Kidney (tissue), 14 donors: Measurements from ENCODE around the gene PIGM. TPM values are rescaled to one million over a fixed set of nuclear protein-coding genes. Genes with fewer than 3 reads are reported as not detected.
A peak's percentile ranks its signal among the peaks of the same experiment; 100 is the strongest.

ENCODE experiments used
- DNase-seq, 5 donors: peaks; one replicate each; pipeline ENCODE4 v3.0.0-alpha.2; 2013 to 2020
- FAIRE-seq: peaks from 2 replicates; lab custom pipeline; 2012; peaks lifted over from hg19 to GRCh38; lab: Jason Lieb, UNC
- H3K27ac ChIP-seq, 2 donors: one replicate each; pipeline ENCODE4 v1.7.0; 2013; ENCODE audit warnings: low read depth in 2 of 2, low read length in 2 of 2, inconsistent platforms in 1 of 2
- H3K27me3 ChIP-seq: one replicate; pipeline ENCODE4 v1.7.1; 2013; ENCODE audit warnings: low read length, inconsistent platforms; ENCODE audit not compliant: control insufficient read depth, insufficient read depth
- H3K36me3 ChIP-seq, 3 donors: one replicate each; pipeline versions ENCODE4 v1.7.0 to v1.7.1; 2013; ENCODE audit warnings: low read length in 3 of 3, control low read depth in 1 of 3, inconsistent platforms in 1 of 3; ENCODE audit not compliant: insufficient read depth in 3 of 3, control insufficient read depth in 2 of 3
- H3K4me1 ChIP-seq, 3 donors: one replicate each; pipeline versions ENCODE4 v1.7.0 to v1.7.1; 2013; ENCODE audit warnings: low read length in 3 of 3, inconsistent platforms in 1 of 3, low read depth in 1 of 3; ENCODE audit not compliant: control insufficient read depth in 2 of 3, insufficient read depth in 2 of 3
- H3K4me3 ChIP-seq, 3 donors: one replicate each; pipeline versions ENCODE4 v1.7.0 to v1.8.1; 2013; ENCODE audit warnings: low read length in 3 of 3, control low read depth in 1 of 3, inconsistent platforms in 1 of 3
- H3K9ac ChIP-seq, 3 donors: one replicate each; pipeline versions ENCODE4 v1.7.0 to v1.7.1; 2013; ENCODE audit warnings: low read length in 3 of 3, control low read depth in 1 of 3, inconsistent platforms in 1 of 3
- H3K9me3 ChIP-seq, 3 donors: one replicate each; pipeline versions ENCODE4 v1.7.0 to v1.7.1; 2013; ENCODE audit warnings: low read length in 3 of 3, control low read depth in 1 of 3, inconsistent platforms in 1 of 3; ENCODE audit not compliant: control insufficient read depth in 2 of 3, insufficient read depth in 1 of 3
- CTCF ChIP-seq: IDR thresholded peaks from 3 replicates; pipeline ENCODE4 v1.5.1; 2012; ENCODE audit warnings: mild to moderate bottlenecking, moderate library complexity, borderline replicate concordance; ENCODE audit not compliant: insufficient read depth; ENCODE audit errors: extremely low read depth
- intact Hi-C: fragments of 100-400 bp; cut with DNase I; formaldehyde crosslinking; loops from one replicate; pipeline ENCODE4 v1.11.1; 2022
- polyA plus RNA-seq: library from polyadenylated mRNA; stranded (reverse); fragments of 350-450 nt; fragmentation: Illumina TruSeq; extraction: RNeasy Lipid Tissue Mini Kit (QIAGEN cat#74804); gene quantifications from one replicate; pipeline ENCODE4 v1.2.3, GENCODE V29; 2014; ENCODE audit warnings: low read depth, low replicate concordance; ENCODE audit not compliant: insufficient read depth
- total RNA-seq: library from RNA; stranded (reverse); fragmentation: NEBNext Ultra II Directional; extraction: Animal tissue kit (Norgen Biotek cat#: 25700); gene quantifications from one replicate; pipeline ENCODE4 v1.2.1, GENCODE V29; 2021
- donor health status: control.
- donor health status: control.
- donor health status: control.
- donor health status: control.
- donor health status: control.
- donor health status: DM: yes; HTN: yes; CAD: no.
- donor health status: Normal renal cell carcinoma (clear cell type).

PIGM gene
- total and polyA plus RNA-seq, 2 donors from 2014 or later, result 3.3 to 8.5 TPM

- Histone ChIP-seq H3K9me3 (no peaks in the 10 kb centered on the region), H3K27ac (no peak overlapping the region), H3K9ac (no peak overlapping the region), H3K4me3 (no peak overlapping the region), H3K27me3 (no peaks in the 10 kb centered on the region), H3K36me3 (no peaks in the 10 kb centered on the region), H3K4me1 (no peaks in the 10 kb centered on the region)
- FAIRE-seq, result peak; percentile 86
- DNase-seq, result peak in 4 of 5 donors; percentile 69 to 82 (median 76)
- peak; percentile 81 for TF ChIP-seq CTCF
- intact Hi-C loops, result loop anchor here (5.0 kb wide), 1 partner anchor 69 kb away; no protein-coding TSS in a partner anchor
Observed at GRCh38 chr1:160006312-160006940, 25.4 kb downstream of the PIGM start.

DNA sequence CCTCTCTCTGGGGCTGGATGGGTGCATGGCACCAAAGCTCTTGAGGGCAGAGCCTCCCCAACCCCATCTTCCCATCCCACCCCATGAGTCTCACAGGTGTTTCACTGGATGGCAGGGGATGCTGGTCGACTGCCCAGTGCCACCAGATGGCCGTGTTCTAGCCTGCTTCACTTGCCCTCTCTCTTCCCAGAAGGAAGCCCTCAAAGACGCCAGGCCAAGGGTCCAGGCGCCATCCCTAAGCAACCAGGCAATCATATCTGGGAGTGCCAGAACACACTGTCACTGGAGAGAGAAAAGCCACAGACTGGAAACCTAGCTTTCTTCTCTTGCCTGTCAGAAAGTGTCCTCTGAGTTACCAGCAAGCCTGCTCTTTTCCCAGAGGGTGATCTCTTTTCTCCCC is 26.7 kb downstream of the PIGM start:
- Histone ChIP-seq H3K4me1 (no peaks in the 10 kb centered on the region), H3K27ac (no peak overlapping the region), H3K27me3 (no peaks in the 10 kb centered on the region), H3K36me3 (no peaks in the 10 kb centered on the region), H3K9ac (no peak overlapping the region), H3K4me3 (no peak overlapping the region), H3K9me3 (no peaks in the 10 kb centered on the region)
- FAIRE-seq, result no peak
- intact Hi-C loops, result loop anchor here (5.0 kb wide), 1 partner anchor 68 kb away; no protein-coding TSS in a partner anchor
- no peak for DNase-seq
- no peak for TF ChIP-seq CTCF

DNA sequence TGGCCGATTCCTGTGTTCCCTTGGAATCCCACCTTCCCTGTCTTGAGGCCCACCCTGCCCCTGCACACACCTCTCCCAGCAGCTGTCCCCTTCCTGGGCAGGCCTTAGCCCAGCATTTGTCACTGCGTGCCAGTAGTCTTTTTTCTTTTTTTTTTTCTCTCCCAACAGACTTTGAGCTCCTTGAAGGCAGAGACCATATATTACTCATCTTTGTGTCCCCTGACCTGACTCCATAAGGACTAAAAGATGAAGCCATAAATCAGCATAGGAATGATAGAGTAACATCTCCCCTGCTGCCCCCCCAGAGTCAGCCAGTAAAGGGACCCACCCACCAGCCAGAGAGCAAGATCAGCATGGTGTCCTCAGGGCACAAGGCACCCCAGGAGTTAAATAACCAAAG is 27.4 kb downstream of the PIGM start:
- Histone ChIP-seq H3K9me3 (no peaks in the 10 kb centered on the region), H3K4me1 (no peaks in the 10 kb centered on the region), H3K27me3 (no peaks in the 10 kb centered on the region), H3K36me3 (no peaks in the 10 kb centered on the region), H3K9ac (no peak overlapping the region), H3K27ac (no peak overlapping the region), H3K4me3 (no peak overlapping the region)
- DNase-seq, result no peak
- no peak for FAIRE-seq
- no peak for TF ChIP-seq CTCF
- intact Hi-C loops, result no loop called here
